DMS79 (cell line): ENCODE results near the gene HRH1.
"Not testable (repeated sequence)": the region's sequence is repeated elsewhere in the genome, so short reads cannot be mapped to it uniquely, and the experiment has no call there.

Experiments used
- DNase-seq: peaks from one replicate; lab custom pipeline; 2025; lab: John Stamatoyannopoulos, UW

The HRH1 gene

DNA sequence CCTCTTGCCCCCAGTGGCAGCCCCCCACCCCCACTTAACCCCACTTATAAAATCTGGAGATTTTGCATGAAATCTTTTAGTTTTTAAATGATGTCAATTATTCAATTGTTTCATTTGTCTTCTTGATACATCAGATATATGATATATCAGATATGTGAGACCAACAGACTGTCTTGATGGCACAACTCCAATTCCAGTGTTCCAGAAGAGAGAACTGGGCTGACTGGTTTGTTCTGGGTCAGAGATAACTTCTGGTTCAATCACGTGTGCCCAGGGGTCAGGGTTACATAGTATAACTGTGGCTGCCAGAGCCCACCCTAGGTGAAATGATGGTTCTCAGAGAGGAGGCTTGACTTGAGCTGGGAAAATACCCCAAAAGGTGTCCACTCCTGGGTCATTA, 85.5 kb downstream of the HRH1 start:
- no peak for DNase-seq

DNA sequence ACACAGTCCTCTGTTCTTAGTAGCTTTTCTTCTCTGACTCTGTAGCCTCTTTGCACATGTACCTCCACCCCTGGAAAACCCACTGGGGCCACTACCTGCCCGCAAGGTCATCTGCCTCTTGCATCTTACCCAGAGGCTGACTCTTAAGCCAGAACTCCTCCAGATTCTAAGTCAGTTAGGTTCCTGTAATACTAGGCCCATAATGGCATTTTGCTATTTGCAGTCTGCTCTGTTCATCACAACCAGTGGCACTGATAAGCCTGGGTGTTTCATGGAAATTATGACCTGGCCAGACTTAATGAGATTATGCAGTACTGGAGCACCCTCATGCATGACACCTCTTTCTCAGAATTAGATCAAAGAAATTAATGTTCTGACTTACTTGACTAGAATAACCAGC, 86.2 kb downstream of the HRH1 start:
- DNase-seq, result no peak

DNA sequence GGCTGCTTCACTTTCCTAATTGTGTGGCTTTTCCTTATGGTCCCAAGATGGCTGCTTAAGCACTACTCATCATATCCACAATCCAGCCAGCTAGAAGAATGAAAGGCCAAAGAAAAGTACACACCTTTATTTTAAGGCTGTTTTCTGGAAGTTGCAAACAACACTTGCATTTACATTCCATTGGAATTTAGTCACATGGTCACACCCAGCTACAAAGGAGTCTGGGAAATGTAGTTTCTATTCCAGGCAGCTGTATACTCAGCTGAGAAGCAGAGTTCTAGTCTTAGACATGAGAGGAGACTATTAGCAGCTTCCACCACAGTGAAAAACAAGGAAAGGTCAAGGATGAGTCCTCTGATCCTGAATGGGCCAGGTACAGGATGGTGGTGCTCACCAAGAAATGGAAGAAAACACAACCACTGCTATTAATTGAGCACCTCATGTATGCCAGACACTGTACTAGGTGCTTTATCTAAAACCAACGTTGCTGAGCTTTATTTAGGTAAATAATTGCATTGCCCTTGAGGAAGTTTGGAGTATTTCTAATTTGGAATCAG, 89.9 kb downstream of the HRH1 start:
- DNase-seq, result no peak

DNA sequence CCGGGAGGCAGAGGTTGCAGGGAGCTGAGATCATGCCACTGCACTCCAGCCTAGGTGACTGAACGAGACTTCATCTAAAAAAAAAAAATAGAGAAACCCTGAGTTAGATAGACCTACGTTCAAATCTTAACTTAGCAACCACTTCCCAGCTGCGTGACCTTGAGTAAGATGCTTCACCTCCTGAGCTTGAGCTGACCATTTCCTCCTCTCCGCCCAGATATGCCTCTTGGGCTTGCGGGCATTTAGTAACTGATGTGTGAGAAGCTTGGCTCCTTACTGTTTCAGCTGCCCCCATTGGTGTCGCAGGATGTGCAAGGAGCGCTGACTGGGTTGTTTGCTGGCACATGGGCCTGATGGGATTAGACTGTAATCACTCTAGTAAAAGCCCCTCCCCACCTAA, 91.0 kb downstream of the HRH1 start:
- DNase-seq, result no peak

DNA sequence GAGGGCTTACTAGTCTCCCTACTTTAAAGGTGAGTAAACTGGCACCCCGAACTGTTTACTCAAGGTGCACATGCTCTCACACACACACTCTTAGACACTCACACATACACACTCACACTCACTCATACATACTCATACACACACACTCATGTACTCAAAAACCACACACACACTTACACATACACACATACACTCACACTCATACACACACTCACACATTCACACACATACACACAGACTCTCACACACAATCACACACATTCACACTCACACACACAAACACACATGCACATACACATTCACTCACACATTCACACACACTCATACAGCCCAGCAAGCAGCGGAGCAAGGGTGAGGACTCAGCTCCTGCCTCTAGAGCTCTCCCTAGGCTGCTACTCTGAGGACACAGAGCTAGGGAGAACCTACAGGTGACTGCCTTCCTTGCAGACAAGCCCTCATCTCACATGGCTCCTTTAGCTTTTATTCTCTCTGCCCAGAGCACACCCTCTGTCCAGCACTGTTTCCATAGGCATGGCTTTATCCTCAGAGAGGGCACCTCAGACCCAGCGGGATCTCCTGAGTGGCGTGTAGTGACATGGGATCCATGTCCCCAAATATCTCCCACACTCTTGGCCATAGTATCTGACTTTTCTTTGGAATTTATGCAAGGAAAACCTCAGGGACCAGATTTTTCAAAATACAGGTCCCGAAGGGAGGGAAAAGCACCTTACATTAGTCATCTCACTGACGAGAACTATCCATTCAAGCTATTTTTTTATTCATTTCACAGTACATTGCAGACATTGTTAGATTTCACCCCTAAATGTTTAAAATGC, 91.8 kb downstream of the HRH1 start:
- DNase-seq, result no peak

DNA sequence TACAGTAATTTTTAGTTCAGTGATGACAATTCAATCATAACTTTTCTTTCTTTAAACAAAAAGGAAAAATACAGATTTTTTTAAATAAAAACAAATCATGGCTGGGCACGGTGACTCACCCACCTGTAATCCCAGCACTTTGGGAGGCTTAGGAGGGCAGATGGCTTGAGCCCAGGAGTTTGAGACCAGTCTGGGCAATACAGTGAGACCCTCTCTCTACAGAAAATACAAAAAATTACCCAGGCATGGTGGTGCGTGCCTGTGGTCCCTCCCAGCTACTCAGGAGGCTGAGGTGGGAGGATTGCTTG, 92.3 kb downstream of the HRH1 start:
- DNase-seq, result no peak

DNA sequence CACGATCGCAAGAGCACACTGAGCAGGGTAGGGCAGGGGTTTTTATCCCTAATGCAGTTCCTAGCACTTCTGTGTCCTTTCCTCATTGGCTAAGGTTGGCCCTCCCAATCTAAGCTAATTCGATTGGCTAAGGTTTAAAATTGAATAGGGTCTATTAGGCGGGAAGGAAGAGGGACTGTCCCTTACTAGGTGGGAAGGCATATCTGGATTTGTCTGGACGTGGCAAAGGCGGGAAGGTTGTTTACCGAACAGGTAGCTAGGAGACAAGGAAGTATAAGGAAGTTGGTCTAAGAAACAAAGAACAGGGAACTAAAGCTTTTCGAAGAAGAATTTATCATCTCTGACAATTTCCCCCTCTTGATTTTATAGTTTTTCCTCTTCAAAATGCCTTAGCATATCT, 93.1 kb downstream of the HRH1 start:
- DNase-seq, result no peak

DNA sequence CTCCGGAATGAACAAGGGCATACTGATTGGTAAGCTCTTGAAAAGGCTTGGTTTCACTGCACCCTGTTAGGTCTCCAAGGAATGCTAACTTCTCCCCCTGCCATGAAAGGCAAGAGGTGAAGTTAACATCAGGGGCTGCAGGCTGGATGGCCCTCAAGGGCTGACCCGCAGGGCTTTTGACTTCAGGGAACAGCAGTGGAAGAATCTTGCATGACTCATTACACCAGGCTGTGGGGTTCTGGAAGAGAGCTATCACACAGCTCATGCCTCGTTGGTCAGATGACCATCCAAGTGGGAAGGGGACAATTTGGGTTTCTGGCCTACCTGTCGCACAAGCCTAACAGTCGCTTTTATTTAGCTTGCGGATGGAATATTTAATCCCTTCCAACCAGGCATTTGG, 94.3 kb downstream of the HRH1 start:
- DNase-seq, result no peak

DNA sequence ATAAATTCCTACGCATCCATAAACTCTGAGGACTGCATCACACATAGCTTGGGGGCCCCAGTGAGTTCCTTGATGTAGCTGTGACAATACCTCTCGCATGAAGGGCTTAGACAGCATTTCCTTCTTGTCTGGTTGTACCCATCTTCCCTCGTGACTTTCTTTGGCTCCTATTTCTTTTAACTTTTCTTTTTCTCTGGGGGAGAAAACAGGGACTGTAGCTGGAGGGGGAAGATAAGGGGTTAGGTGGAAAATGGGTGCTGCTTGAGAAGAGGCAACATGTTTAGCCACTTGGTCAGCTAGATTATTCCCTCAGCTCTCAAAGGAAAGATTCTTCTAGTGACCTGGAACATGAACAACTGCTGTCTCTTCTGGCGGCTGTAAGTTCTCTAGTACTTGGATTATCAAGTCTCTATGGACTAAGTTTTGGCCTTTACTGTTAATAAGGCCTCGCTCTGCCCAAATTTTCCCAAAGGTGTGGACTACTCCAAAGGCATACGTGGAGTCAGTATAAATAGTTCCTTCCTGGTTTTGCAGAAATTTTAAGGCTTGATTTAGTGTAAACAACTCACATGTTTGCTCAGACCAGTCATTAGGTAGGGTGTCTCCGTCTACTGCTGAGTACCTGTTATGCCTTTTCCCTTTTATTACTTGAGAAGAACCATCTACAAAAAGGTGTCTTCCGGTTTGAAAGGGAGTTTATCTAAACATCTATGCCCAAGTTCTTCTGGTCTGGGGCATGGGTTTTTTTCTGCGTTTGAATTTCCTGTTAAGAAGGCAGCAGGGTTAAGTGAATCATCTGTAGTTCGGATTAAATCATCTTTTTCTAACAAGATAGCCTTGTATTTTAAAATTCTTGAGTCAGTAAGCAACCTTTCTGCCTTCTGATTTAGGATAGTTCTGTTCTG, 96.9 kb downstream of the HRH1 start:
- no peak for DNase-seq

DNA sequence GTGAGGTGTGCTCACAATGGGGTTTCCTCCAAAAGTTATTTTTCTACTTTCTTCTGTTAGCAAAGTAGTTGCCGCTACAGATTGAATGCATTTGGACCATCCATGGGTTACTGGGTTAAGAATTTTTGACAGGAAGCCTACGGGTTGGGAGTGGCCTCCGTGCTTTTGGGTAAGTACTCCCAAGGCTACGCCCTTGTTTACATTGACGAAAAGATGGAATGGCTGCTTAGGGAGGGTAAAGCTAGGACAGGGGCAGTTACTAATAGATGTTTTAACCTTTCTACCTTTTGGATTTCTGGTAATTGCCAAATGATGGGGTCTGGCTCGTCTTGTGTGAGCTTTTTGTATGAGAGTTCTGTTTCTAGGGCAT, 97.5 kb downstream of the HRH1 start:
- no peak for DNase-seq

DNA sequence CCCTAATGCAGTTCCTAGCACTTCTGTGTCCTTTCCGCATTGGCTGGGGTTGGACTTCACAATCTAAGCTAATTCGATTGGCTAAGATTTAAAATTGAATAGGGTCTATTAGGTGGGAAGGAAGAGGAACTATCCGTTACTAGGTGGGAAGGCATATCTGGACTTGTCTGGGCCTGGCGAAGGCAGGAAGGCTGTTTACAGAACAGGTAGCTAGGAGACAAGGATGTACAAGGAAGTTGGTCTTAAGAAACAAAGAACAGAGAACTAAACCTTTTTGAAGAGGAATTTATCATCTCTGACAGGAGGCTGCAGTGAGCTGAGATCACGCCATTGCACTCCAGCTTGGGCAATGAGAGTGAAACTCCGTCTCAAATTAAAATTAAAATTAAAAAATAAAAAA, 100.6 kb downstream of the HRH1 start:
- no peak for DNase-seq

DNA sequence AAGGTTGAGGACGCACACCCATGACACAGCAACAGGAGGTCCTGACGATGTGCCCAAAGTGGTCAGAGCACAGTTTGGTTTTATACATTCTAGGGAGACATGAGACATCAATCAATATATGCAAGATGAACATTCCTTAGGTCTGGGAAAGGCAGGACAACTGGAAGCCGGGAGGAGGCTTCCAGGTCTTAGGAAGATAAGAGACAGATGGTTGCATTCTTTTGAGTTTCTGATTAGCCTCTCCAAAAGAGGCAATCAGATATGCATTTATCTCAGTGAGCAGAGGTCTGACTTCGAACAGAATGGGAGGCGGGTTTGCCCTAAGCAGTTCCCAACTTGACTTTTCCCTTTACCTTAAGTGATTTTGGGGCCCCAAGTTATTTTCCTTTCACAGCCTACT, 101.2 kb downstream of the HRH1 start:
- not testable (repeated sequence) for DNase-seq

DNA sequence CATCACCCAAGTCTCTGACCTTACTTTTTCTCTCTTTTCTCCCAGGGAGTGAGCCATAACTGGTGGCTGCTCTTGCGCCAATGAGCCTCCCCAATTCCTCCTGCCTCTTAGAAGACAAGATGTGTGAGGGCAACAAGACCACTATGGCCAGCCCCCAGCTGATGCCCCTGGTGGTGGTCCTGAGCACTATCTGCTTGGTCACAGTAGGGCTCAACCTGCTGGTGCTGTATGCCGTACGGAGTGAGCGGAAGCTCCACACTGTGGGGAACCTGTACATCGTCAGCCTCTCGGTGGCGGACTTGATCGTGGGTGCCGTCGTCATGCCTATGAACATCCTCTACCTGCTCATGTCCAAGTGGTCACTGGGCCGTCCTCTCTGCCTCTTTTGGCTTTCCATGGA, 104.7 kb downstream of the HRH1 start:
- no peak for DNase-seq

DNA sequence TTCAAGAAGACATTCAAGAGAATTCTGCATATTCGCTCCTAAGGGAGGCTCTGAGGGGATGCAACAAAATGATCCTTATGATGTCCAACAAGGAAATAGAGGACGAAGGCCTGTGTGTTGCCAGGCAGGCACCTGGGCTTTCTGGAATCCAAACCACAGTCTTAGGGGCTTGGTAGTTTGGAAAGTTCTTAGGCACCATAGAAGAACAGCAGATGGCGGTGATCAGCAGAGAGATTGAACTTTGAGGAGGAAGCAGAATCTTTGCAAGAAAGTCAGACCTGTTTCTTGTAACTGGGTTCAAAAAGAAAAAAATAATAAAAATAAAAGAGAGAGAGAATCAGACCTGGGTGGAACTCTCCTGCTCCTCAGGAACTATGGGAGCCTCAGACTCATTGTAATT, 106.2 kb downstream of the HRH1 start:
- no peak for DNase-seq

DNA sequence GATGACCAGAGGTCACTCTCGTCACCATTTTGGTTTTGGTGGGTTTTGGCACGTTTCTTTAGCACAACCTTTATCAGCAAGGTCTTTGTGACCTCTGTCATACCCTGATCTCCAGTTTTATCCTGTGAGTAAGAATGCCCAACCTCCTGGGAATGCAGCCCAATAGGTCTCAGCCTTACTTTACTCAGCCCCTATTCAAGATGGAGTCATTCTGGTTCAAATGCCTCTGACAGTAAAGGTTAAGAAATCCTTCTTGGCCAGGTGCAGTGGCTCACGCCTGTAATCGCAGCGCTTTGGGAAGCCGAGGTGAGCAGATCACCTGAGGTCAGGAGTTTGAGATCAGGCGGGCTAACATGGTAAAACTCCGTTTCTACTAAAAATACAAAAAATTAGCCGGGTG, 114.7 kb downstream of the HRH1 start:
- no peak for DNase-seq

DNA sequence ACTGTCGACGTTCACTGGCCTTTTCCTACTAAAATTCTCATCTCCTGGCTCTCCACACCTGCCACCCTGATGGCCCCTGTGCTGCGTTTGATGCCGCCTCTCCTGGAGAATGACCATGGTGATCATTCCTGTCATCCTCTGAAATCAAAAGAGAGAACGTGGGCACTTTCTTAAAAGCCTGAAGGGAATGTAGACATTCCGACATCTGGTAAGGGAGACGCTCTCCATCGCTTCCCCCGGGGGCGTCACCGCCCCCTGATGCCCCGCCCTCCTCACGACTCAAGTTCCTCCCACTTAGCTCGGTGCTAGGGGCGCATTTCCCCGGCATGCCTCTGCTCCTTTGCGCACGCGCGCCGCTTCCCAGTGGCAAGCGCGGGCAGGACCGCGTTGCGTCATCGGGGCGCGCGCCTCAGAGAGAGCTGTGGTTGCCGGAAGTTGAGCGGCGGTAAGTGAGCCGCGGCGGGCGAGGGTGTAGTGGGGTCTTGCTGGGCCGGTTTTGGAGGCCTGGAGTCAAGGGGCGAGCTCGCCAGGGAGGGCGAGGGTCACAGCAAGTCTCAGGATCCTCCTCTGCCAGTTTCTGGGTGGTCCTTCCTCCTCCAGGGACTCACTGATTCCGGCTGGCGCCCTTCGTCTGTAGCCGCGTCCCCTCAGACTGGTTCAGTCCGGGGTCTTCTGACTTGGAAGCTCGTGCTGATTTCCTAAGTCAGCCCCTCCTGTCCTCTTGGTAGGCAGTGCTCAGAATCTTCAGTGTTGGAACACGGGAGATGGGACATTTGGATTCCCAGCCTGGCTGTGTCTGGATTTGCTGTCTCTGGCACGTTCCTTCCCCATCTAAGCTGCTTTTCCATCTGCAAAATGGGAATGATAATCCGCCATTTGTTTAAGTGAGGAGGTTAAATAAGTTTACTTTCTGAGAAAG, 118.0 kb downstream of the HRH1 start, which contains the start of gene ATG7:
Gene ATG7, plus strand, starts transcription at position 412 of the 919 bp plus-strand sequence. CDS start 26,299 bp downstream, outside the sequence.
- DNase-seq, result peak; percentile 71

DNA sequence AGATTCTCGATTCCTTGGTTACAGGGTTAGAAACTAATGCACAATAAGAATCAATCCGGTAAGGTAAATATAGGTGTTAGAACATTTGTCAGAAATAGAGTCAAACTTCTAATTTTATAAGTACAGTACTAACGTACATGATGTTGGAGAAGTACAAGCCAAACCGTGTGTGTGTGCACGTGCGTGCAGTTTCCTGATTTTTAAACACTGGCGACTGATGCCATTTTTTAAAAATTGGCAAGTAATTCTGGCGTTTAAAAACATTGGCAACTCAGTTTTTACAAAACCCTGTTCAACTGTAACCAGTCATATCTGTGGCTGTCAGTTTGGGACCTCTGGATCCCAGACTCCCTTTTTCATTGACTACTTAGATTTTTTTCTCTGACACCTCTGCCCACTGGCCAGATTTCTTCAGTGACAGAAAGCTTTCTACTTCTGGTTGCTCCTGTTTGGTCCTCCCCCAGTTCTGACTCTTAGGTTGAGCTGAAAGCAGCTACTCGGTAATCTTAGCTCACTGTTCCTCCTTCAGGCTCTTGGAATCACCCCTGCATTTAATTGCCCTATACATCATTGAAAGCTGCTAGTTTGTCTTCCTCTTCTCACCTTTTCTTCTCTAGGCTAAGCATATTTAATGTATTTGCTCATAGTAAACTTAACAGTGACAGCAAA, 118.7 kb downstream of the HRH1 start:
- DNase-seq, result no peak

DNA sequence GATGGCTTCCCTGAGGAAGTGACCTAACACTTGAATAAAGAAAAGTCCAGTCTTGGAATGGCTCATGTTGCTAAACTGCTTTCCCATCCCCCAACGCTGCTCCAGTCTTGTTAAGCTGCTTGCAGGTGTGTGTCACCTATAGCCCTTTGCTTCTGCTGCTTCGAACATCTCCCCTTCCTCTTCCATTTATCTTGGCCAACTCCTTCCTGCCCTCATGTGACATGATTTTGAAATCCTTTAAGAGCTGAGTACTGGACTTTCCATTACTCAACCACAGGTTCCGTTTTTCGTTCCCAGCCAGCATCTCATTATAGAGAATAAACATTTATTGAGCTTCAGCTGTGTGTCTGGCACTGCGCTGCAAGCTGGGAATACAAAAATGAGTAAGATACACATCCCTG, 119.6 kb downstream of the HRH1 start:
- DNase-seq, result no peak

DNA sequence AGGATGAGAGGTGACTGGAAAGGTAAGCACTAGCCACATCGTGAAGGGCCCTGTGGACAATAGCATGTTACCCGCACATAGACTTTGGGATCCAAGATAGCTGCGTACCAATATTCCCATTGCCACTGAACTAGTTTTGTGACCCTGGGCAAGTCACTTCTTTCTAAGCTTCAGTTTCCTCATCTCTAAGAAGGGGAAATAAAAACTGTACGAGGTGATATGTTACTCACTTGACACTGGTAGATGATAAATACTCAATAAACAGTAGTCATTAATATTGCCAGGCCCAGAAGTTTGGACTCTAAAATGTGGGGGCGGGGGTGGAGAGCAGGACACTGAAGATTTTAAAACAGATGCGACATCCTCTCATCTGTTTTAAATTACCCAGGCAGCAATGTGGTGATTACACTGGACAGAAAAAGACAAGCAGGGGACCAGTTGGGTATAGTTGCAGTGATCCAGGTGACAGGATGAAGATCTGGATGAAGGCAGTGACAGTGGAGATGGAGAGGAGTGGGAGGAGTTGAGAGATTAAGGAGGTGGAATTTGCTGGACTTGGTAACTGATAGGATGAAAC, 120.4 kb downstream of the HRH1 start:
- no peak for DNase-seq

DNA sequence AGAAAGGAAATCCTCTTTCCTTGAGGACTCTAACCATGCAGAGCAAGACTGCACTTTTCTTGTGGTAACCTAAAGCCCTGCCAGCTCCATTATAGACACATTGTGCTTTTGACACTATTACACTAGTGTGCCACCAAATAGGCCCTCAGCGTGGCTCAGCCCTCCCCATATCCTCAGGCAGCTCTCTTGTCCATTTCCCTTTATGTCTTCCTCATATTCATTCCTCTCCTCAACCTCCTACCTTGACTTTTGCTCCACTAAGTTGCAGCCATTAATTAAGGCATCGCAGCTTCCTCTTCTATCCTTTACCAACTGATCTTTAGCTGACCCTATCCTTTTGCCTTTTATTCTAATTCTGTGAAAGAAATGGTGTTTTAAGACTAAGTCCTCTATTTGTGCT, 121.6 kb downstream of the HRH1 start:
- no peak for DNase-seq

DNA sequence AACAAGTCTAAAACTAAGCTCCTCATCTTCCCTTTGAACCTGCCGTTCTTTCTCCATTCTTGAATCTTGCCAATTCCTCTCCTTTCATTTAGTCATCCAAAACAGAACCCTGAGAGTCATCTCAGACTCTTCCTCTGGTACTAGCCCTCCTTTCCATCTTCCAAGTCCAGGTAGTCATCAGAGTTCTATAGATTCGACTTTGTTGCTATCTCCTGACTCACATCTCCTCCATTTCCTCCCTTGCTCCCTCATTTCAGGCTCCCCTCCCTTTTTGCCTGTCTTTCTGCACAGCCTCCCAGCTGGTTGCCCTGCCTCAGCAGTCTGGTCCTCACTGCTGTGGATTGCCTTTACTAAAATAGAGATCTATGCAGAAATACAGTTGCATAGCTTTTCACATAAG, 122.6 kb downstream of the HRH1 start:
- DNase-seq, result no peak
